Measurements from ENCODE around the gene CFAP45. TPM values are rescaled to one million over a fixed set of nuclear protein-coding genes. Genes with fewer than 3 reads are reported as not detected.

Gene CFAP45
- total RNA-seq, 1 donor from 2014 or later, result 1.0 TPM

- no peaks in the 10 kb centered on the region for H3K36me3 Mint-ChIP-seq (ENCODE audit: low read depth, unreplicated experiment)
- no peak for DNase-seq (ENCODE audit: low spot score)
- TF ChIP-seq, protein P1, sequence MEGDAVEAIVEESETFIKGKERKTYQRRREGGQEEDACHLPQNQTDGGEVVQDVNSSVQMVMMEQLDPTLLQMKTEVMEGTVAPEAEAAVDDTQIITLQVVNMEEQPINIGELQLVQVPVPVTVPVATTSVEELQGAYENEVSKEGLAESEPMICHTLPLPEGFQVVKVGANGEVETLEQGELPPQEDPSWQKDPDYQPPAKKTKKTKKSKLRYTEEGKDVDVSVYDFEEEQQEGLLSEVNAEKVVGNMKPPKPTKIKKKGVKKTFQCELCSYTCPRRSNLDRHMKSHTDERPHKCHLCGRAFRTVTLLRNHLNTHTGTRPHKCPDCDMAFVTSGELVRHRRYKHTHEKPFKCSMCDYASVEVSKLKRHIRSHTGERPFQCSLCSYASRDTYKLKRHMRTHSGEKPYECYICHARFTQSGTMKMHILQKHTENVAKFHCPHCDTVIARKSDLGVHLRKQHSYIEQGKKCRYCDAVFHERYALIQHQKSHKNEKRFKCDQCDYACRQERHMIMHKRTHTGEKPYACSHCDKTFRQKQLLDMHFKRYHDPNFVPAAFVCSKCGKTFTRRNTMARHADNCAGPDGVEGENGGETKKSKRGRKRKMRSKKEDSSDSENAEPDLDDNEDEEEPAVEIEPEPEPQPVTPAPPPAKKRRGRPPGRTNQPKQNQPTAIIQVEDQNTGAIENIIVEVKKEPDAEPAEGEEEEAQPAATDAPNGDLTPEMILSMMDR (IDR thresholded peaks at IDR 0.05; ENCODE audit: unreplicated experiment), result no peak
- no peaks in the 10 kb centered on the region for H3K9me3 Mint-ChIP-seq (ENCODE audit: unreplicated experiment)
- peaks cover 20% of the 10 kb centered on the region for H3K4me1 Mint-ChIP-seq (ENCODE audit: unreplicated experiment)
- H3K27ac Mint-ChIP-seq (ENCODE audit: unreplicated experiment), result no peak overlapping the region
- H3K4me3 Mint-ChIP-seq (ENCODE audit: unreplicated experiment), result no peak overlapping the region
- H3K27me3 Mint-ChIP-seq (ENCODE audit: unreplicated experiment), result no peaks in the 10 kb centered on the region
Measured at GRCh38 chr1:159877695-159878444, 22.1 kb downstream of the CFAP45 start.

DNA sequence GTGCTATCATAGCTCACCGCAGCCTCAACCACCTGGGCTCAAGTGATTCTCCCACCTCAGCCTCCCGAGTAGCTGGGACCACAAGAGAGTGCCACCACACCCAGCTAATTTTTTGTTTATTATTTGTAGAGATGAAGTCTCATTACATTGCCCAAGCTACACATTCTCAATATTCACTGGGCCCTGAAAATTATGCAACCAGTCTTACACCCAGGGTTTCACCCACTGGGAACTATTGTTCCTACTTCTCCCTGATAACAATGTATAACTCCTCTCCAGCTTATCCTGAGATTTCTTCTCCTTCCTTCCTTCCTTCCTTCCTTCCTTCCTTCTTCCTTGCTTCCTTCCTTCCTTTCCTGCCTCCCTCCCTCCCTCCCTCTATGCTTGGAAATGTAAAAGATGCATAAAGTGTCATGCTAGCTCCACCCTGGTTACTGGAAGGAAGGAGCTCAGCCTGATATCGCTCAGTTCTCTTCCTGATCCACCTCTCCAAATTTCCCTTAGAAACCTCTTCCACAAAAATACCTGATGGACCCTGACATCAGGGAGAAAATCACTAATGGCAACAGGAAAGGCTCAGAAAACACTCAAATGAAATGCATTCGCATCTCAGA, 26.3 kb downstream of the CFAP45 start:
- H3K4me3 Mint-ChIP-seq (ENCODE audit: unreplicated experiment), result no peak overlapping the region
- H3K9me3 Mint-ChIP-seq (ENCODE audit: unreplicated experiment), result no peaks in the 10 kb centered on the region
- peak overlapping the region; percentile 25 for H3K27ac Mint-ChIP-seq (ENCODE audit: unreplicated experiment)
- H3K4me1 Mint-ChIP-seq (ENCODE audit: unreplicated experiment), result peaks cover 15% of the 10 kb centered on the region
- peaks cover 1% of the 10 kb centered on the region for H3K27me3 Mint-ChIP-seq (ENCODE audit: unreplicated experiment)
- TF ChIP-seq, protein P1 (IDR thresholded peaks at IDR 0.05; ENCODE audit: unreplicated experiment), result no peak
- peaks cover 4% of the 10 kb centered on the region for H3K36me3 Mint-ChIP-seq (ENCODE audit: low read depth, unreplicated experiment)
- no peak for DNase-seq (ENCODE audit: low spot score)

DNA sequence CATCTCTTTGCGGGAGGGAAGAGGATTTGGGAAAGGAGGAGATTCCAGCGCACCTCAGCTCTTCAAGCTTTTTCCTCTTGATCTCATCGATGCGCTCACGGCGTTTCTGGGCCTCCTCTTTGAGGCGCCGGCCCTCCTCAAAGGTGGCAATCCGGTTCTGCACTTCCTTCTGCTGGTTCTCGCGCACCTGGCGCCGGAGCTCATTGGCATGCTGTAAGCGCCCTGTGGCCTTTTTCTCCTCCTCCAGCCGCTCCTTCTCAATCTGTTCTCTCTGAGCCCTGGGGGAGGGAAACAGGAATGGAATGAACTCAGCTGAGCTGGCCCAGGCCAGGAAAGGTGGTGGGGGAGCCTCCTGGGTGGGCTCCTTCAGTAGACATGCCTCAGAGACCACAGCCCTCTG, 27.1 kb downstream of the CFAP45 start:
- Mint-ChIP-seq H3K27me3 (ENCODE audit: unreplicated experiment) (peaks cover 1% of the 10 kb centered on the region), H3K4me3 (ENCODE audit: unreplicated experiment) (no peak overlapping the region), H3K27ac (ENCODE audit: unreplicated experiment) (no peak overlapping the region), H3K4me1 (ENCODE audit: unreplicated experiment) (peaks cover 10% of the 10 kb centered on the region), H3K9me3 (ENCODE audit: unreplicated experiment) (no peaks in the 10 kb centered on the region), H3K36me3 (ENCODE audit: low read depth, unreplicated experiment) (peaks cover 4% of the 10 kb centered on the region)
- TF ChIP-seq, protein P1 (IDR thresholded peaks at IDR 0.05; ENCODE audit: unreplicated experiment), result no peak
- DNase-seq (ENCODE audit: low spot score), result no peak

- H3K27ac Mint-ChIP-seq (ENCODE audit: unreplicated experiment), result no peak overlapping the region
- H3K4me1 Mint-ChIP-seq (ENCODE audit: unreplicated experiment), result peaks cover 14% of the 10 kb centered on the region
- H3K4me3 Mint-ChIP-seq (ENCODE audit: unreplicated experiment), result no peak overlapping the region
- no peak for DNase-seq (ENCODE audit: low spot score)
- H3K27me3 Mint-ChIP-seq (ENCODE audit: unreplicated experiment), result peaks cover 8% of the 10 kb centered on the region
- TF ChIP-seq, protein P1 (IDR thresholded peaks at IDR 0.05; ENCODE audit: unreplicated experiment), result no peak
- H3K9me3 Mint-ChIP-seq (ENCODE audit: unreplicated experiment), result no peaks in the 10 kb centered on the region
- H3K36me3 Mint-ChIP-seq (ENCODE audit: low read depth, unreplicated experiment), result peaks cover 4% of the 10 kb centered on the region
Measured at GRCh38 chr1:159870704-159871103, 29.3 kb downstream of the CFAP45 start.

DNA sequence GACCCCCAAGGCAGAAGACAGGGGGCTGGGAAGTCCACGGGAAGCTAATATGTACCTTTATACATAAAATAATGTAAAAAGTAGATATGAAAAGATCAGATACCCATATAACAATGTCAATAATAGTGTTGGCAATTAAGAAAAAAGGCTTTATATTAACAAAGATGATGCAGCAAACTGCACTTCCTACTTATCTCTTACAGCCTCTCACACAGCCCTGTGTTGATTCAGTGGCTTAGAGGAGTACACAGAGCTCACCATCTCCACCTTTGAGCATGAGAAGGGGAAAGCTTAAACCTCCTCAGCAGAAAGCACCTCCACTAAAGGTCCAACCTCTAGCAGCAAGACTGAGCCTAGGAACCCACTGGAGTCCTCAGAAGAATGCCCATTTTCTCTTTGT, 30.4 kb downstream of the CFAP45 start:
- H3K27me3 Mint-ChIP-seq (ENCODE audit: unreplicated experiment), result peaks cover 11% of the 10 kb centered on the region
- H3K9me3 Mint-ChIP-seq (ENCODE audit: unreplicated experiment), result no peaks in the 10 kb centered on the region
- peaks cover 14% of the 10 kb centered on the region for H3K4me1 Mint-ChIP-seq (ENCODE audit: unreplicated experiment)
- H3K4me3 Mint-ChIP-seq (ENCODE audit: unreplicated experiment), result no peak overlapping the region
- H3K36me3 Mint-ChIP-seq (ENCODE audit: low read depth, unreplicated experiment), result peaks cover 4% of the 10 kb centered on the region
- TF ChIP-seq, protein P1 (IDR thresholded peaks at IDR 0.05; ENCODE audit: unreplicated experiment), result no peak
- no peak for DNase-seq (ENCODE audit: low spot score)
- no peak overlapping the region for H3K27ac Mint-ChIP-seq (ENCODE audit: unreplicated experiment)
